Epidermal melanocyte (primary cell): ENCODE results near the gene S100A12.

ENCODE experiments used
- DNase-seq: peaks from one replicate; pipeline ENCODE4 v3.0.0; 2011; ENCODE audit warnings: low spot score; ENCODE audit not compliant: insufficient read length

Gene S100A12

GRCh38 chr1:153397051-153397923, 21.9 kb upstream of the S100A12 start:
- no peak for DNase-seq

GRCh38 chr1:153396461-153396860, 21.0 kb upstream of the S100A12 start:
- DNase-seq = no peak

- DNase-seq = no peak
Measured at GRCh38 chr1:153395776-153396175, 20.4 kb upstream of the S100A12 start.

- DNase-seq = no peak
Measured at GRCh38 chr1:153395136-153395685, 19.8 kb upstream of the S100A12 start.

GRCh38 chr1:153394391-153394790, 19.0 kb upstream of the S100A12 start:
- no peak for DNase-seq

GRCh38 chr1:153393926-153394325, 18.5 kb upstream of the S100A12 start:
- no peak for DNase-seq

GRCh38 chr1:153392822-153393221, 17.4 kb upstream of the S100A12 start:
- no peak for DNase-seq

- no peak for DNase-seq
Measured at GRCh38 chr1:153392258-153392657, 16.8 kb upstream of the S100A12 start.

- DNase-seq = no peak
Measured at GRCh38 chr1:153390938-153391710, 15.7 kb upstream of the S100A12 start, which contains the start of gene S100A8. Gene S100A8 (minus strand): TSS chr1:153391073. CDS start chr1:153390535, 538 bp downstream.

- DNase-seq = no peak
Measured at GRCh38 chr1:153389973-153390879, 14.8 kb upstream of the S100A12 start.

GRCh38 chr1:153389401-153389800, 14.0 kb upstream of the S100A12 start:
- no peak for DNase-seq

GRCh38 chr1:153387785-153388184, 12.4 kb upstream of the S100A12 start:
- DNase-seq = no peak

GRCh38 chr1:153387001-153387400, 11.6 kb upstream of the S100A12 start:
- no peak for DNase-seq

- DNase-seq = no peak
Measured at GRCh38 chr1:153386500-153386901, 11.1 kb upstream of the S100A12 start.

GRCh38 chr1:153384958-153385580, 9.6 kb upstream of the S100A12 start:
- DNase-seq = no peak

- DNase-seq = no peak
Measured at GRCh38 chr1:153380711-153381110, 5.3 kb upstream of the S100A12 start.

- no peak for DNase-seq
Measured at GRCh38 chr1:153379591-153379990, 4.2 kb upstream of the S100A12 start.

GRCh38 chr1:153374071-153374470, 1.4 kb downstream of the S100A12 start:
- no peak for DNase-seq

GRCh38 chr1:153372571-153372970, 2.9 kb downstream of the S100A12 start:
- DNase-seq = no peak

- no peak for DNase-seq
Measured at GRCh38 chr1:153371231-153371630, 4.2 kb downstream of the S100A12 start.

- DNase-seq = no peak
Measured at GRCh38 chr1:153370146-153370545, 5.3 kb downstream of the S100A12 start.
